Suprapubic skin (tissue), 4 donors: ENCODE results near the gene MPZ. TPM values are rescaled to one million over a fixed set of nuclear protein-coding genes. Genes with fewer than 3 reads are reported as not detected.
A peak's percentile ranks its signal among the peaks of the same experiment; 100 is the strongest.

Experiments used
- DNase-seq, 2 donors: peaks; one replicate each; pipeline ENCODE4 v3.0.0-alpha.2; 2019; ENCODE audit warnings: low spot score in 2 of 2
- H3K27ac ChIP-seq: fragments of 200-600 bp; sonication (generic); one replicate; pipeline ENCODE4 v1.5.1; 2019
- H3K27me3 ChIP-seq: fragments of 200-600 bp; sonication (generic); one replicate; pipeline ENCODE4 v1.5.1; 2019
- H3K36me3 ChIP-seq: fragments of 200-600 bp; sonication (generic); one replicate; pipeline ENCODE4 v1.5.1; 2019
- H3K4me1 ChIP-seq: fragments of 200-600 bp; sonication (generic); one replicate; pipeline ENCODE4 v1.5.1; 2019
- H3K4me3 ChIP-seq: fragments of 200-600 bp; sonication (generic); one replicate; pipeline ENCODE4 v1.5.1; 2019; ENCODE audit warnings: mild to moderate bottlenecking
- H3K9me3 ChIP-seq: fragments of 200-600 bp; sonication (generic); one replicate; pipeline ENCODE4 v1.5.1; 2019
- EP300 ChIP-seq: sonication (generic); formaldehyde crosslinking; IDR thresholded peaks from one replicate; pipeline ENCODE4 v1.6.1; 2017; ENCODE audit warnings: antibody characterized with exemption
- POLR2A ChIP-seq, 2 donors: fragments of 450-650 bp; IDR thresholded peaks; one replicate each; pipeline ENCODE4 v1.6.1; 2017; ENCODE audit warnings: antibody characterized with exemption in 2 of 2, mild to moderate bottlenecking in 2 of 2, moderate library complexity in 2 of 2
- POLR2AphosphoS5 ChIP-seq, 3 donors: sonication (generic); formaldehyde crosslinking; IDR thresholded peaks; one replicate each; pipeline ENCODE4 v1.6.1; 2017; ENCODE audit warnings: antibody characterized with exemption in 3 of 3
- WGBS: methylation state at CpG from one replicate; pipeline ENCODE4 v1.1.5; 2018; 5-methylcytosine and 5-hydroxymethylcytosine counted together
- total RNA-seq, 4 donors: library from RNA; depleted of rRNA; stranded (reverse); fragments of >200 nt; gene quantifications; one replicate each; pipeline ENCODE4 v1.1.0, GENCODE V29; 2016
- TF ChIP-seq, protein P1 (sequence below), 2 donors: fragments of 200-600 bp in 1 of 2; fragments of 450-650 bp in 1 of 2; sonication (generic) in 1 of 2; IDR thresholded peaks; one replicate each; pipeline ENCODE4 v1.5.1; 2016 to 2019; ENCODE audit warnings: antibody characterized with exemption in 2 of 2, mild to moderate bottlenecking in 1 of 2, moderate library complexity in 1 of 2

The MPZ gene
- total RNA-seq = 1 to 10 TPM; 2.0 to 3.9 (median 2.7) TPM

DNA sequence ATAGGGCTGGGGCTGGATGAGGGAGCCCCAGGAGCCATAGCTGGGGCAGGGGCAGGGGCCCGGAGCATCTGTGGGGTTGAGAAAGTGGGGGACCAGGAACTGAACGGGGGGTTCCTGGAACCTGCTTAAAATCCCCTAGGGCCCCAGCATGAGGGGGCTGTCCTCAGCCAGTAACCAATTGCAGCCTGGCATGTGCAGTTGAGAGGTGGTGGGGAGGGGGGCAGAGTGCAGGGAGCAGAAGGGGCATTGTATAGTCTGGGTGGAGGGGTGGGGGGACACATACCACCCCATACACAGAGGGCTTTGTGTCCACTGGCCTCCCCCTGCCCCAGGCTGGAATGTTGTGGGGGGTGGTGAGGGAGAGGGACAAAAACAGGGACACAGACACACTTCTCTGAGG, at the start of gene MPZ:
Gene MPZ, minus strand, starts transcription at position 101 of the 400 bp plus-strand sequence. Its CDS starts 63 bp downstream, at position 38.
- no peak within 1 kb of the TSS for H3K27ac ChIP-seq
- H3K27me3 ChIP-seq = no peaks in the 10 kb centered on the region
- DNase-seq = no peak
- peaks cover 19% of the 10 kb centered on the region for H3K4me1 ChIP-seq
- no peaks in the 10 kb centered on the region for H3K9me3 ChIP-seq
- WGBS = 44% methylated on average over 2 of the region's 2 CpGs
- H3K36me3 ChIP-seq = no peaks in the 10 kb centered on the region
- TF ChIP-seq, protein P1, sequence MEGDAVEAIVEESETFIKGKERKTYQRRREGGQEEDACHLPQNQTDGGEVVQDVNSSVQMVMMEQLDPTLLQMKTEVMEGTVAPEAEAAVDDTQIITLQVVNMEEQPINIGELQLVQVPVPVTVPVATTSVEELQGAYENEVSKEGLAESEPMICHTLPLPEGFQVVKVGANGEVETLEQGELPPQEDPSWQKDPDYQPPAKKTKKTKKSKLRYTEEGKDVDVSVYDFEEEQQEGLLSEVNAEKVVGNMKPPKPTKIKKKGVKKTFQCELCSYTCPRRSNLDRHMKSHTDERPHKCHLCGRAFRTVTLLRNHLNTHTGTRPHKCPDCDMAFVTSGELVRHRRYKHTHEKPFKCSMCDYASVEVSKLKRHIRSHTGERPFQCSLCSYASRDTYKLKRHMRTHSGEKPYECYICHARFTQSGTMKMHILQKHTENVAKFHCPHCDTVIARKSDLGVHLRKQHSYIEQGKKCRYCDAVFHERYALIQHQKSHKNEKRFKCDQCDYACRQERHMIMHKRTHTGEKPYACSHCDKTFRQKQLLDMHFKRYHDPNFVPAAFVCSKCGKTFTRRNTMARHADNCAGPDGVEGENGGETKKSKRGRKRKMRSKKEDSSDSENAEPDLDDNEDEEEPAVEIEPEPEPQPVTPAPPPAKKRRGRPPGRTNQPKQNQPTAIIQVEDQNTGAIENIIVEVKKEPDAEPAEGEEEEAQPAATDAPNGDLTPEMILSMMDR (IDR thresholded peaks at IDR 0.05) = no peak
- TF ChIP-seq EP300 = no peak
- TF ChIP-seq POLR2AphosphoS5 (IDR thresholded peaks at IDR 0.05) = no peak
- no peak for TF ChIP-seq POLR2A (IDR thresholded peaks at IDR 0.05)
- no peak within 1 kb of the TSS for H3K4me3 ChIP-seq

DNA sequence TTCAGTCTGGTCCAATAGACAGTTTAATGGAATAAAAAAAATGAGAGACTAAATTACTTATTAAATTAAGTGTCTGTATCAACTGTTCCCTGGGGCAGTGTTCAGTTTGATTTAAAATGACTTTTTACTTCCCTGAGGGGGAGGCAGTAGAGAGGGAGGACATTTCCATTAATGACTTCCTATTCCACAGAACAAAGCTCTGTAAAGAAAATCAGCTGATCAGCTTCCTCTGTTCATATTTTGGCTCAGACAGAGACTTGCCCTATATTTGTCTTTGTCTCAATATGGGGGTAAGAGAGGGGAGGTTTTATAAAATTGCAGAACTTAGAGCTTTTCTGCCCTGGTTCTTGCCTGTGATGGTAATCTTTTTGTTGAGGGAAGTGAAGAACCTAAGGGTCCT, 49.5 kb upstream of the MPZ start:
- no peaks in the 10 kb centered on the region for H3K27me3 ChIP-seq
- H3K36me3 ChIP-seq = peaks cover 23% of the 10 kb centered on the region
- no peak for TF ChIP-seq POLR2AphosphoS5 (IDR thresholded peaks at IDR 0.05)
- TF ChIP-seq EP300 = no peak
- no peak for TF ChIP-seq POLR2A (IDR thresholded peaks at IDR 0.05)
- TF ChIP-seq, protein P1 (IDR thresholded peaks at IDR 0.05) = no peak
- no peak overlapping the region for H3K4me3 ChIP-seq
- no peaks in the 10 kb centered on the region for H3K4me1 ChIP-seq
- H3K27ac ChIP-seq = peak overlapping the region; percentile 15
- DNase-seq = no peak
- no peaks in the 10 kb centered on the region for H3K9me3 ChIP-seq

DNA sequence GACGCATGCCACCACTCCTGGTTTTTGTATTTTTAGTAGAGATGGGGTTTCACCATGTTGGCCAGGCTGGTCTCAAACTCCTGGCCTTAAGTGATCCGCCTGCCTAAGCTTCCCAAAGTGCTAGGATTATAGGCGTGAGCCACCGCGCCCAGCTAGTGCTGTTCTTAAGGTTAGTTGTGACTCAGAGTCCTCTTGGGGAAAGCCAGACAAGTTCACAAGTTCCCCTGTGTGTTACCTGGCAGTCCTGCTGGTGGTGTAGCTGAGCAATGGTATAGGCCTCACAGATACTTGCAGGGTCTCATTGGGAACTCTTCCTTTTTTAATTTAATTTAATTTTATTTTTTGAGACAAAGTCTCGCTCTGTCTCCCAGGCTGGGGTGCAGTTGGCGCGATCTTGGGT, 47.3 kb upstream of the MPZ start:
- no peaks in the 10 kb centered on the region for H3K4me1 ChIP-seq
- H3K36me3 ChIP-seq = peaks cover 17% of the 10 kb centered on the region
- no peak overlapping the region for H3K27ac ChIP-seq
- H3K4me3 ChIP-seq = no peak overlapping the region
- H3K27me3 ChIP-seq = no peaks in the 10 kb centered on the region
- 91% methylated on average over 8 of the region's 8 CpGs for WGBS
- TF ChIP-seq POLR2A (IDR thresholded peaks at IDR 0.05) (no peak), EP300 (no peak), POLR2AphosphoS5 (IDR thresholded peaks at IDR 0.05) (no peak)
- TF ChIP-seq, protein P1 (IDR thresholded peaks at IDR 0.05) = no peak
- DNase-seq = no peak
- H3K9me3 ChIP-seq = no peaks in the 10 kb centered on the region

DNA sequence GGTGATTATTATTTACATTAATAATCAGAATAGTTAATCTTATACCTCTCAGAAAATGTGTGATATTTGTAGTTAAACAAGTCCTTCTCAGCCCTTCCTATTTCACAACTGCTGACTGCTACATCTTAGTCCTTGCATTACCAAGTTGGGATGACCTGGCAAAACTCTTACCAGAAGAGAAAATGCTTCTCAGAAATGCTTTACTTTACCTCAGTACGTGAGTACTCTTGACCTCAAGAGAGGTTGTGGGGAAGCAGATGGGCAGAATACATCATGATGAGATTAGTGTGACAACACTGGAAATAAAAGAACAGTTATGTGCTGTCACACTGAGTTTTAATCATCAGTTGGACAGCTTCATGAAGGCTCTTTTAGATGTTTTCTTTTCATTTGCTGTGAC, 41.7 kb upstream of the MPZ start:
- no peak for DNase-seq
- H3K4me3 ChIP-seq = no peak overlapping the region
- TF ChIP-seq EP300 (no peak), POLR2AphosphoS5 (IDR thresholded peaks at IDR 0.05) (no peak)
- TF ChIP-seq, protein P1 (IDR thresholded peaks at IDR 0.05) = no peak
- H3K4me1 ChIP-seq = no peaks in the 10 kb centered on the region
- 81% methylated on average over 1 of the region's 1 CpG for WGBS
- no peaks in the 10 kb centered on the region for H3K27me3 ChIP-seq
- H3K36me3 ChIP-seq = peaks cover 16% of the 10 kb centered on the region
- H3K27ac ChIP-seq = no peak overlapping the region
- no peaks in the 10 kb centered on the region for H3K9me3 ChIP-seq

DNA sequence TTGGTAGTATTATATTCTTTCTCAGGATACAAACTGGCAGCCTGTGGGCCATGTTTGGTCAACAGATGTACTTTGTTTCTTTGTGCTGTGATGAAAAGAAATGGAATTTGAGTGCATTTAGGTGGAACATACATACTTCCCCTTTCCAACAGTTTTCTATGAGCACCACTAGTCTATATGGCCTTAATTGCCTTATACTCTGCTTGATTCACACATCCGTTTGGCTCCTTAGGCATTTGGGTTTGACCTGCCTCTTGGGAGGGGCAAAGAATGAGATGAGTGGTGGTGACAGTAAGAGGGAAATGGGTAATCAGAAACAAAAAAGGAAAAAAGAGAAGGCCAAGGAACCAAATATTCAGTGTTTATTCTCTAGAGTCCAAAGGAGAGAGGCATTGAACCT, 40.9 kb upstream of the MPZ start:
- Histone ChIP-seq H3K9me3 (no peaks in the 10 kb centered on the region), H3K36me3 (peaks cover 22% of the 10 kb centered on the region), H3K4me1 (no peaks in the 10 kb centered on the region), H3K4me3 (no peak overlapping the region), H3K27ac (no peak overlapping the region), H3K27me3 (no peaks in the 10 kb centered on the region)
- TF ChIP-seq EP300 (no peak), POLR2A (IDR thresholded peaks at IDR 0.05) (no peak), POLR2AphosphoS5 (IDR thresholded peaks at IDR 0.05) (no peak)
- TF ChIP-seq, protein P1 (IDR thresholded peaks at IDR 0.05) = no peak
- 83% methylated on average over 1 of the region's 1 CpG for WGBS
- no peak for DNase-seq
